ENCODE results near the gene SYNPO2L. TPM values are rescaled to one million over a fixed set of nuclear protein-coding genes. Genes with fewer than 3 reads are reported as not detected.
"Not testable (repeated sequence)": the region's sequence is repeated elsewhere in the genome, so short reads cannot be mapped to it uniquely, and the experiment has no call there.

Gene SYNPO2L
- polyA plus RNA-seq, 12 donors, result 82.7 to 263 (median 191) TPM; not detected in 1

- DNase-seq, result peak; percentile 98
Measured at GRCh38 chr10:73625884-73626752, 29.7 kb downstream of the SYNPO2L start.

DNA sequence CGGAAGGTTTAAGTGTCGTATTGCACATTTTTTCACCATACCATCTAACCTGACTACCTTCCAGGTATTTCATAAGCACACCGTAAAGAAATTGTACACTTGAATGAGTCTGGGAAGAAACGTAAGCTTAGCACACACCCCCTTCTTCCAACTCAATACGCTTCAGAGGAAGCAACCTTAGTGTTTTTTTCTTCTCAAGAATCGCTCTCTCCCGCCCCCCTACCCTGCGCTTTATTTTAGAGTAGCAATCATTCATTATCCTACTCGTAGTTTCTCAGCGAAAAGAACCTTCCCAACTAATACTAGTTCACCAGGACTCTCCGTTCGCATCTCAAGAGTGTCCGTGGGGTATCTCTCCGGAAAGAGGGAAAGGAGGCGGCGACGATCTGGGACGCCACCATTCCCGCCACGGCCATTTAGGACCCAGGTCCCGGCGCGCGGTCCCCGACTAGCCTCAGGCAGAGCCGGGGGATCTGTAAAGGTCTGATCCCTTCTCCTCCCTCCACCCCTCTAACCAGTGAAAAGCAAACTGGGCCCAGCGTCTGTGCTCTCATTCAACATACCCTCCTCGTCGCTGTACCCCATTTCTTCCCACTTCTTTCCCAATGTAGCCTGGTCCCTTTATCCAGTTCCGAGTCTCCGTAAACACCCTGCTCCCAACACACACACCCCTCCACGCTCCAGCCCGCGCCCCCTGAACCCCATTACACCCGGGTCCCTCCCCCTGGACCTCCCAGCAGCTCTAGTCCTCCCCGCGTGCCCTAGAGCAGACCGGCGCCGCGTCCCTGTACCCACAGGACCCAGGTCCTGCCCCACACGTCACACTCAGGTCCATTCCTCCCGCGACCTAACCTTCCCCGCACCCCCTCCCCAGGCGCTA is 30.6 kb downstream of the SYNPO2L start:
- DNase-seq, result no peak

DNA sequence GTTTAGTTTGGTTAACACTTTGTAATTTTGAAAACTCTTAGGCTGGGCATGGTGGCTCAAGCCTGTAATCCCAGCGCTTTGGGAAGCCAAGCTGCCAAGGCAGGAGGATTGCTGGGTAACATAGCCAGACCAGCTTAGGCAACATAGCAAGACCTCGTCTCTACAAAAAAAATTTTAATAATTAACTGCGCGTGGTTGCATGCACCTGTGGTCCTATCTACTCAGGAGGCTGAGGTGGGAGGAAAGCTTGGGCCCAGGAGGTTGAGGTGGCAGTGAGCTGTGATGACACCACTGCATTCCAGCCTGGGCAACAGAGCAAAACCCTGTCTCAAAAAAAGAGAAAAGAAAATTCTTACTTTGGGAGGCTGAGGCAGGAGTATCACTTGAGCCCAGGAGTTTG is 32.8 kb downstream of the SYNPO2L start:
- DNase-seq, result no peak

GRCh38 chr10:73620974-73621373 is 34.9 kb downstream of the SYNPO2L start:
- not testable (repeated sequence) for DNase-seq

DNA sequence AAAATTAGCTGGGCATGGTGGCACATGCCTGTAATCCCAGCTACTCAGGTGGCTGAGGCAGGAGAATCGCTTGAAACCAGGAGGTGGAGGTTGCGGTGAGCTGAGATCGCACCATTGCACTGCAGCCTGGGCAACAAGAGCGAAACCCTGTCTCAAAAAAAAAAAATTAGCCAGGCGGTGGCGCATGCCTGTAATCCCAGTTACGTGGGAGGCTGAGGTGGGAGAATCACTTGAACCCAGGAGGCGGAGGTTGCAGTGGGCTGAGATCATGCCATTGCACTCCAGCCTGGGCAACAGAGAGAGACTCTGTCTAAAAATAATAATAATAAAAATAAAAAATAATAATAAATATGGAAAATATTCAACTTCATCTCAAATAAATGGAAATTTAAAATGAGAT is 38.7 kb downstream of the SYNPO2L start:
- DNase-seq, result not testable (repeated sequence)

DNA sequence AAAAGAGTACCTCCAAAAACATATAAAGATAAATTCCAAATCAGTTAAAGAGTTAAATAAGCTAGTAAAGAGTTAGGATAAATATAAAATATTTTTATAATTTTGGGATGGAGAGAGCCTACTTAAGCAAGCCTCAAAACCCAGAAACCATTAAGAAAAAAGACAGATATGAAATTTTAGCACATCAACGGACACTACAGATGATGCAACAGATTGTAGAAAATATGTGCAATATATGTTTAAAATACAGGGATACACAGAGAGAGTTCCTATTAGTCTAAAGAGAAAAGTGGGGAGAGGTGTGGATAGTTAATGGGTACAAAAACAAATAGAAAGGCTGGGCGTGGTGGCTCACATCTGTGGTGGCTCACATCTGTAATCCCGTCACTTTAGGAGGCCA is 41.1 kb downstream of the SYNPO2L start:
- no peak for DNase-seq

GRCh38 chr10:73609116-73609515 is 46.7 kb downstream of the SYNPO2L start:
- no peak for DNase-seq

- DNase-seq, result no peak
Measured at GRCh38 chr10:73601486-73601921, 54.3 kb downstream of the SYNPO2L start.

DNA sequence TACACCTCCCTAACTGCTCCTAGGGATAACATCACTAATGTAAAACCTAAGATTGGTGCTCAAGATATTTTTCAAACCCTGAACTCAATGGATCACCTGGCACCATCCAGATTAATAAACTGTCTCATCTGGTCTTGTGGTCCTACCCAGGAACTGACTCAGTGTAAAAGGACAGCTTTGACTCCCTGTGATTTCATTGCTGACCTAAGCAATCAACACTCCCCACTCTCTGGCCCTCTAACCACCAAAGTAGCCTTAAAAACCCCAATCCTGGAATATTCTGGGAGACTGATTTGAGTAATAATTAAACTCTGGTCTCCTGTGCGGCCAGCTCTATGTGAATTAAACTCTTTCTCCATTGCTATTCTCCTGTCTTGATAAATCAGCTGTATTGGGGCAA is 58.5 kb downstream of the SYNPO2L start:
- no peak for DNase-seq

Other genes with a start within 250 kb of the SYNPO2L start
- 10 to 100 TPM in 11 of 12 donors, not detected in 1; 51.8 to 67.2 (median 60.4) TPM for gene ANXA7, start 242.0 kb downstream of the SYNPO2L start, polyA plus RNA-seq (ENCODE audit: insufficient read length in 12 of 12)
- 10 to 100 TPM in 11 of 12 donors, not detected in 1; 15.6 to 82.3 (median 43.2) TPM for gene MSS51, start 222.5 kb downstream of the SYNPO2L start, polyA plus RNA-seq (ENCODE audit: insufficient read length in 12 of 12)
- gene PPP3CB, start 160.0 kb downstream of the SYNPO2L start, polyA plus RNA-seq (ENCODE audit: insufficient read length in 12 of 12), result 100 to 1,000 TPM in 10 of 12 donors, 10 to 100 TPM in 1, not detected in 1; 96.0 to 220 (median 181) TPM
- gene USP54, start 64.7 kb downstream of the SYNPO2L start, polyA plus RNA-seq (ENCODE audit: insufficient read length in 12 of 12), result 10 to 100 TPM in 11 of 12 donors, not detected in 1; 13.3 to 33.5 (median 18.9) TPM
- 100 to 1,000 TPM in 11 of 12 donors, not detected in 1; 153 to 885 (median 515) TPM for gene MYOZ1, start 14.6 kb downstream of the SYNPO2L start, polyA plus RNA-seq (ENCODE audit: insufficient read length in 12 of 12)
- gene AGAP5, start 42.1 kb upstream of the SYNPO2L start, polyA plus RNA-seq (ENCODE audit: insufficient read length in 12 of 12), result 10 to 100 TPM in 5 of 12 donors, 1 to 10 TPM in 6, not detected in 1; 6.2 to 22.3 (median 10.0) TPM
- gene SEC24C, start 88.3 kb upstream of the SYNPO2L start, polyA plus RNA-seq (ENCODE audit: insufficient read length in 12 of 12), result 10 to 100 TPM in 11 of 12 donors, not detected in 1; 28.7 to 62.7 (median 49.9) TPM
- gene CHCHD1, start 126.0 kb upstream of the SYNPO2L start, polyA plus RNA-seq (ENCODE audit: insufficient read length in 12 of 12), result 10 to 100 TPM in 11 of 12 donors, not detected in 1; 20.0 to 48.9 (median 31.4) TPM
- 100 to 1,000 TPM in 1 of 12 donors, 10 to 100 TPM in 10, not detected in 1; 53.3 to 172 (median 69.1) TPM for gene ZSWIM8, start 129.6 kb upstream of the SYNPO2L start, polyA plus RNA-seq (ENCODE audit: insufficient read length in 12 of 12)
- 10 to 100 TPM in 11 of 12 donors, not detected in 1; 12.4 to 40.5 (median 17.7) TPM for gene NDST2, start 155.6 kb upstream of the SYNPO2L start, polyA plus RNA-seq (ENCODE audit: insufficient read length in 12 of 12)
- gene CAMK2G, start 218.5 kb upstream of the SYNPO2L start, polyA plus RNA-seq (ENCODE audit: insufficient read length in 12 of 12), result 10 to 100 TPM in 11 of 12 donors, not detected in 1; 23.7 to 39.2 (median 31.3) TPM

Measured in muscle of arm (tissue), 12 donors.